H1 (cell line): ENCODE data around the gene MANEAL. TPM values are rescaled to one million over a fixed set of nuclear protein-coding genes. Genes with fewer than 3 reads are reported as not detected.

Source experiments
- CHD7 ChIP-seq: fragments of 300-600 bp; sonication (generic); IDR thresholded peaks from 2 replicates; pipeline ENCODE4 v1.7.1; 2012; ENCODE audit warnings: low read length, moderate library complexity, mild to moderate bottlenecking, inconsistent platforms; ENCODE audit not compliant: insufficient replicate concordance
- CREB1 ChIP-seq: IDR thresholded peaks from 2 replicates; pipeline ENCODE4 v1.6.1; 2012; ENCODE audit warnings: inconsistent platforms
- GTF2F1 ChIP-seq: IDR thresholded peaks from 2 replicates; pipeline ENCODE4 v1.6.1; 2012; ENCODE audit warnings: low read depth, low read length, improper control_type of control experiment, borderline replicate concordance
- RAD21 ChIP-seq, 2 experiments: IDR thresholded peaks in 1 of 2; conservative IDR thresholded peaks in 1 of 2; 2 replicates each; pipeline ENCODE4 v1.6.1; 2011; ENCODE audit warnings: low read depth in 2 of 2, low read length in 2 of 2, improper control_type of control experiment in 1 of 2, inconsistent platforms in 1 of 2, mild to moderate bottlenecking in 1 of 2, moderate library complexity in 1 of 2
- RNF2 ChIP-seq: fragments of 200-900, 300-1000 bp; sonication (generic); IDR thresholded peaks from 2 replicates; pipeline ENCODE4 v1.7.1; 2016; ENCODE audit warnings: borderline replicate concordance, low read depth, mild to moderate bottlenecking, antibody characterized with exemption, low read length; ENCODE audit not compliant: poor library complexity, severe bottlenecking; ENCODE audit errors: missing control alignments
- YY1 ChIP-seq: IDR thresholded peaks from 2 replicates; pipeline ENCODE4 v1.6.1; 2011; ENCODE audit warnings: low read depth, mild to moderate bottlenecking, low read length
- polyA plus RNA-seq, 7 experiments: library from polyadenylated mRNA; depleted of rRNA in 3 of 7; stranded (reverse) in 5 of 7; unstranded in 2 of 7; fragments of >200 nt in 5 of 7; fragments of 200-250 nt in 2 of 7; gene quantifications; 1 replicate in 5 of 7; 2 replicates in 1 of 7; 4 replicates in 1 of 7; pipeline versions ENCODE4 v1.2.1 to v1.2.3, GENCODE V29; 2011 to 2013; ENCODE audit warnings: missing spikeins in 2 of 7, mixed read lengths in 2 of 7
- total RNA-seq: library from RNA; stranded (reverse); fragmentation: NEBNext Ultra II Directional; extraction: Animal tissue kit (Norgen Biotek cat#: 25700); gene quantifications from 2 replicates; pipeline ENCODE4 v1.2.1, GENCODE V29; 2021

Gene MANEAL
- total and polyA plus RNA-seq, 2 of the 8 experiments (the other 6 are each of a cell fraction or from before 2014, with no cell fraction given) = 4.8 to 7.2 TPM

DNA sequence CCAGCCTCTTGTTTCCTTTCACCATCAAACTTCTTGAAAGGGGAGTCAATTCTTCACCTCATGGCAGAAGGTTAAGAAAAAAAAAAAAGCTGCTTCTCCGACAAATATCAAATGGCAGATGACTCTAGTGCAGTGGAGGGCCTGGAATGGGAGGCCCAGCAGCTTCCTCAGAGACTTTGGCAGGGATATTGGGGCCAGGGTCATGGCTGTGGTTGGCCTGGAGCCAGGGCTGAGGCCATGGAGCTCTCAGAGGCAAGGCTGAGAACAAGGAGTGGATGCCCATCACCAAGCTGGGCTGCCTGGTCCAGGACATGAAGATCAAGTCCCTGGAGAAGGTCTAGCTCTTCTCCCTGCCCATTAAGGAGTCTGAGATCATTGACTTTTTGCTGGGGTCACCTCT lies 47.1 kb downstream of the MANEAL start (continued):
- TF ChIP-seq CHD7 (no peak), RNF2 (no peak), RAD21 (IDR thresholded peaks at IDR 0.05 in 1 of 2, conservative IDR thresholded peaks at IDR 0.05 in 1 of 2; ENCODE audit: low read depth in 2 of 2, low read length in 2 of 2) (no peak), CREB1 (no peak), GTF2F1 (no peak), YY1 (no peak)
